KBM-7 (cell line): ENCODE data around the gene DHRS1.
A peak's percentile ranks its signal among the peaks of the same experiment; 100 is the strongest.
"Not testable (repeated sequence)": the region's sequence is repeated elsewhere in the genome, so short reads cannot be mapped to it uniquely, and the experiment has no call there.

ENCODE experiments used
- DNase-seq: peaks from one replicate; pipeline ENCODE4 v3.0.0-alpha.2; 2015
- in situ Hi-C: fragments of 300-500 bp; cut with MboI; formaldehyde crosslinking; loops from 2 replicates; pipeline ENCODE4 v1.14.3; 2020; ENCODE audit warnings: low sequenced_read_pairs, low pct_unique_long_range_greater_than_20kb, mixed read lengths

DHRS1 gene

GRCh38 chr14:24330973-24331674, 31.5 kb upstream of the DHRS1 start:
- no peak for DNase-seq
- in situ Hi-C loops: loop anchor here (10.0 to 25.0 kb wide), 2 partner anchors 104 to 356 kb away; no protein-coding TSS in a partner anchor

DNA sequence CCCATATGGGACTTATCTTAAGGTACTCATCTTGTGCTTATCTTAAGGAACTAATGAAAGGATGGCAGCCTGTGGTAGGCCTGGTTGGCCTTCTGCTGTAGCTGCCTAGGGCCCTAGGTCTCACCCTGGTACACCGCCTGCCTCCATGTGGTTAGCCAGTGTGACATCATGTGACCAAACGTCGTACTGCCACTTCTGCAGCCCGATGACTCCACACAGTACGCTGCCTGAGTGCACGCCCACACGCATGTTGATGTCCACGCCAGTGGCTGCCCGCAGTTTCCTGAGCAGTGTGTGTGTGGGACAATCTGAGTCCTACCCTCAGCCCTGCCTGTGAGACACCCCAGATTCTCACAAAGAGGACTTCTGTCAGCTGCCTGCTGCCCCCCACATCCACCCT, 30.2 kb upstream of the DHRS1 start:
- no peak for DNase-seq
- in situ Hi-C loops: loop anchor here (10.0 to 25.0 kb wide), 2 partner anchors 105 to 358 kb away; no protein-coding TSS in a partner anchor

- in situ Hi-C loops: loop anchor here (25.0 kb wide), 1 partner anchor 358 kb away; no protein-coding TSS in a partner anchor
- no peak for DNase-seq
These were observed 29.6 kb upstream of the DHRS1 start for GRCh38 chr14:24329073-24329663.

- not testable (repeated sequence) for DNase-seq
These were observed 28.3 kb upstream of the DHRS1 start for GRCh38 chr14:24327914-24328313.

GRCh38 chr14:24327303-24327702, 27.7 kb upstream of the DHRS1 start:
- in situ Hi-C loops: loop anchor here (25.0 kb wide), 1 partner anchor 360 kb away; no protein-coding TSS in a partner anchor
- peak; percentile 58 for DNase-seq

More at GRCh38 chr14:24327914-24328313, 28.3 kb upstream of the DHRS1 start:
- in situ Hi-C loops: loop anchor here (25.0 kb wide), 1 partner anchor 359 kb away; no protein-coding TSS in a partner anchor

DNA sequence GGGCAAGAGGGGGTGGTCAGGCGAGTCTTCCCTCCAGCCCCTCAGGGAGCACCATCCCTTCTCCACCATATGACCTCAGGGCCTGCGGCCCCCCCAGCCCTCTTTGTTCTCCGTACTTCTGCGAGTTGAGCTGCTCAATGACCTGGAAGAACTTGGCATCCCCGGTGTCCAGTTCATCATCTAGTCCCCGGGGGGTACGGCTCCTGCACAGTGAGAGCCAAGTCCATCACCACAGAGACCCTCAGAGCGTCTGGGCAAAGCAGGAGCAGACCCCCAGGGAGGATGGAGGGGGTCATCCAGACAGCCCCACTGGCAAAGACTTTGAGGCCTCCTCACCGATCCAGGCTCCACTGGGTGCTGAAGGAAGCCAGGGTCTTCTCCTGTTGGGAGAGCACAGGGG, 26.4 kb upstream of the DHRS1 start:
- in situ Hi-C loops: loop anchor here (25.0 kb wide), 1 partner anchor 361 kb away; no protein-coding TSS in a partner anchor
- no peak for DNase-seq

DNA sequence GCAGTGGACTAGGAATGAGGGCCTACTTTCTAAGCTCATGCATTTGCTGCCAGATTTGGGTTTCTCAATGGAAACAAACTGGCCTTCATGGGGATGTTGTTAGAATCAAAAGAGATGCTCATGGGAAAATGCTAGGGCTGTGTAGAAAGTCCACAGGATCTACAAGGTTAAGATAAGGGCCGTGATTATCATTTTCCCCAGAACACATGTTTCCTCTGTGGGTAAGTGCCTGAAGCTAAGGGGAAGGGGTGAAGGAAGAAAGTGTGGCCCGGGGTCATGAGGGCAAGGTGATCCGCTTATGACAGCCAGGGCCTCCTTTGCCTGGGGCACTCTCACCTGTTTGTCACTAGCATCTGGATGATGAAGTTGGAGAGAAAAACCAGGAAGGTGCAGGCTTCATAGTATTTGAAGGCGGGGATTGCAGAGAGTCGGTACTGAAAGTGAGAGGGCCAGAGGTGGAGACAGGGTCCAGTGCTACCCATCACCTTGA, 25.5 kb upstream of the DHRS1 start:
- in situ Hi-C loops: loop anchor here (25.0 kb wide), 1 partner anchor 362 kb away; no protein-coding TSS in a partner anchor

GRCh38 chr14:24324024-24324423, 24.4 kb upstream of the DHRS1 start:
- DNase-seq: no peak
- in situ Hi-C loops: no loop called here

More for the DNA sequence above, 25.5 kb upstream of the DHRS1 start:
- no peak for DNase-seq

GRCh38 chr14:24323341-24323740, 23.8 kb upstream of the DHRS1 start:
- DNase-seq: no peak
- in situ Hi-C loops: no loop called here

- no peak for DNase-seq
- in situ Hi-C loops: no loop called here
These were observed 23.1 kb upstream of the DHRS1 start for GRCh38 chr14:24322672-24323071.

DNA sequence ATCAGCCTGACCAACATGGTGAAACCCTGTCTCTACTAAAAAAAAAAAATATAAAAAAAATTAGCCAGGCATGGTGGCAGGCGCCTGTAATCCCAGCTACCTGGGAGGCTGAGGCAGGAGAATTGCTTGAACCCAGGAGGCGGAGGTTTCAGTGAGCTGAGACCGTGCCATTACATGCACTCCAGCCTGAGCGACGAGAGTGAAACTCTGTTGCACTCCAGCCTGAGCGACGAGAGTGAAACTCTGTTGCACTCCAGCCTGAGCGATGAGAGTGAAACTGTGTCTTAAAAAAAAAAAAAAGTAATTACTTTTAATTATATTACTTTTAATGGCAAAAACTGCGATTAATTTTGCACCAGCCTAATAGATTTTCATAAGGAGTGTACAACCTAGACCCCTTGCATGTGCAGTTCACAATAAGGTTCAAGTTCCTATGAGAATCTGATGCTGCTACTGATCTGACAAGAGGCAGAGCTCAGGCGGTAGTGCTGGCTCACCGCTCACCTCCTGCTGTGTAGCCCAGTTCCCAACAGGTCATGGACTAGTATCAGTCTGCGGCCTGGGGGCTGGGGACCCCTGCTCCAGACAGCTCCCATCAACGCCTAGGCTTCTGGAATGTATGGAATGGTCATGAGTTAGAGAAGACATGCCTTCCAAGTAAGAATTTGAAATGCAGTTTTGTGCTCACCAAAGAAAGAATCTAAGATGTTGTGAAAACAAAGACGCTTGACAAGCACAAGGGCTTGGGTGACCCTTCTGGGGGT, 21.8 kb upstream of the DHRS1 start:
- no peak for DNase-seq
- in situ Hi-C loops: no loop called here

GRCh38 chr14:24317141-24317928, 17.8 kb upstream of the DHRS1 start:
- DNase-seq: no peak
- in situ Hi-C loops: no loop called here

GRCh38 chr14:24316597-24316950, 17.0 kb upstream of the DHRS1 start:
- DNase-seq: no peak
- in situ Hi-C loops: no loop called here

GRCh38 chr14:24315807-24316596, 16.4 kb upstream of the DHRS1 start:
- DNase-seq: no peak
- in situ Hi-C loops: no loop called here

GRCh38 chr14:24315243-24315806, 15.7 kb upstream of the DHRS1 start:
- no peak for DNase-seq
- in situ Hi-C loops: no loop called here

- no peak for DNase-seq
- in situ Hi-C loops: no loop called here
These were observed 15.0 kb upstream of the DHRS1 start for GRCh38 chr14:24314377-24315193.

- peak; percentile 34 for DNase-seq
- in situ Hi-C loops: no loop called here
These were observed 14.3 kb upstream of the DHRS1 start for GRCh38 chr14:24313913-24314312.
